IMR-90 (cell line): ENCODE data around the gene EPC1. TPM values are rescaled to one million over a fixed set of nuclear protein-coding genes. Genes with fewer than 3 reads are reported as not detected.

Experiments used
- ATAC-seq: fragments of 200-7000 bp; cut with Tn5 transposase; 2 replicates; pipeline ENCODE4 v1.9.1; 2020; ENCODE audit warnings: low read depth, mild to moderate bottlenecking, moderate library complexity
- BruUV-seq: library from RNA; stranded (reverse); fragments of 400-500 nt; replicated peaks from 2 replicates; lab custom pipeline; 2021; lab: Mats Ljungman, UMichigan
- CTCF ChIA-PET: fragments of 300-600 bp; formaldehyde crosslinking; extraction: SDS; loops from one replicate; lab custom pipeline; 2021; ENCODE audit warnings: antibody characterized with exemption; lab: Yijun Ruan, JAX
- POLR2A ChIA-PET: fragments of 300-600 bp; sonication (Branson Sonifier 250); formaldehyde crosslinking; loops from one replicate; lab custom pipeline; 2022; ENCODE audit warnings: antibody characterized with exemption; ENCODE audit not compliant: unreplicated experiment; lab: Charles Lee
- DNase-seq: peaks from one replicate; pipeline ENCODE4 v3.0.0; 2013
- H2AFZ ChIP-seq: replicated peaks from 2 replicates; pipeline ENCODE3; 2013; ENCODE audit warnings: low read length, mild to moderate bottlenecking; ENCODE audit not compliant: poor library complexity
- H2AK5ac ChIP-seq: 2 replicates; pipeline ENCODE4 v1.6.1; 2013; ENCODE audit warnings: low read depth, low read length, inconsistent platforms
- H2AK9ac ChIP-seq: replicated peaks from 2 replicates; pipeline ENCODE3; 2013; ENCODE audit warnings: mild to moderate bottlenecking, low read depth, low read length, moderate library complexity; ENCODE audit not compliant: poor library complexity
- H2BK120ac ChIP-seq: 2 replicates; pipeline ENCODE4 v1.6.1; 2013; ENCODE audit warnings: low read depth, low read length, inconsistent platforms
- H2BK15ac ChIP-seq: 3 replicates; pipeline ENCODE4 v1.6.1; 2013; ENCODE audit warnings: low read depth, low read length, inconsistent platforms
- H2BK20ac ChIP-seq: 2 replicates; pipeline ENCODE4 v1.6.1; 2013; ENCODE audit warnings: low read depth, mild to moderate bottlenecking, inconsistent platforms, low read length, moderate library complexity
- H2BK5ac ChIP-seq: 2 replicates; pipeline ENCODE4 v1.6.1; 2013; ENCODE audit warnings: mild to moderate bottlenecking, low read depth, low read length, inconsistent platforms; ENCODE audit not compliant: poor library complexity, severe bottlenecking
- H3K14ac ChIP-seq: replicated peaks from 2 replicates; pipeline ENCODE4 v1.6.1; 2013; ENCODE audit warnings: low read depth, low read length, inconsistent platforms
- H3K18ac ChIP-seq: 2 replicates; pipeline ENCODE4 v1.6.1; 2013; ENCODE audit warnings: low read depth, low read length, control low read depth
- H3K23ac ChIP-seq: 2 replicates; pipeline ENCODE4 v1.6.1; 2013; ENCODE audit warnings: low read depth, low read length, inconsistent platforms
- H3K27ac ChIP-seq: 2 replicates; pipeline ENCODE4 v1.5.1; 2013; ENCODE audit warnings: mild to moderate bottlenecking, control low read depth, low read length; ENCODE audit not compliant: insufficient read depth
- H3K27me3 ChIP-seq: 2 replicates; pipeline ENCODE4 v1.6.1; 2013; ENCODE audit warnings: low read length; ENCODE audit not compliant: control insufficient read depth, insufficient read depth
- H3K36me3 ChIP-seq: 2 replicates; pipeline ENCODE4 v1.6.1; 2013; ENCODE audit warnings: low read length, mixed read lengths; ENCODE audit not compliant: control insufficient read depth, insufficient read depth
- H3K4ac ChIP-seq: 2 replicates; pipeline ENCODE4 v1.6.1; 2013; ENCODE audit warnings: low read depth, low read length, inconsistent platforms
- H3K4me1 ChIP-seq: 2 replicates; pipeline ENCODE4 v1.6.1; 2013; ENCODE audit warnings: low read length, mixed read lengths; ENCODE audit not compliant: control insufficient read depth, insufficient read depth
- H3K4me2 ChIP-seq: 2 replicates; pipeline ENCODE4 v1.6.1; 2013; ENCODE audit warnings: low read depth, mild to moderate bottlenecking, control low read depth, low read length, moderate library complexity
- H3K4me3 ChIP-seq: 2 replicates; pipeline ENCODE4 v1.5.1; 2013; ENCODE audit warnings: low read depth, mild to moderate bottlenecking, control low read depth, low read length, moderate library complexity; ENCODE audit not compliant: insufficient read depth
- H3K56ac ChIP-seq: 2 replicates; pipeline ENCODE4 v1.6.1; 2013; ENCODE audit warnings: low read length, inconsistent platforms; ENCODE audit not compliant: insufficient read depth; ENCODE audit errors: extremely low read depth
- H3K79me1 ChIP-seq, 2 experiments: 2 replicates each; pipeline ENCODE4 v1.6.1; 2013; ENCODE audit warnings: low read length in 2 of 2, inconsistent platforms in 1 of 2, low read depth in 1 of 2
- H3K9ac ChIP-seq: 2 replicates; pipeline ENCODE4 v1.6.1; 2013; ENCODE audit warnings: low read depth, low read length, control low read depth
- H3K9me1 ChIP-seq: 2 replicates; pipeline ENCODE4 v1.6.1; 2013; ENCODE audit warnings: low read length, inconsistent platforms; ENCODE audit not compliant: insufficient read depth
- H3K9me3 ChIP-seq: 2 replicates; pipeline ENCODE4 v1.6.1; 2013; ENCODE audit warnings: low read length; ENCODE audit not compliant: control insufficient read depth, insufficient read depth
- H4K20me1 ChIP-seq: 2 replicates; pipeline ENCODE4 v1.6.1; 2013; ENCODE audit warnings: low read length, inconsistent platforms; ENCODE audit not compliant: insufficient read depth
- H4K5ac ChIP-seq: 2 replicates; pipeline ENCODE4 v1.6.1; 2013; ENCODE audit warnings: mild to moderate bottlenecking, low read depth, low read length, control low read depth
- H4K8ac ChIP-seq, 2 experiments: 2 replicates each; pipeline ENCODE4 v1.6.1; 2013; ENCODE audit warnings: low read depth in 2 of 2, low read length in 2 of 2, control low read depth in 1 of 2, inconsistent platforms in 1 of 2
- H4K91ac ChIP-seq: 2 replicates; pipeline ENCODE4 v1.6.1; 2013; ENCODE audit warnings: low read depth, low read length, inconsistent platforms; ENCODE audit not compliant: insufficient read depth
- CHD1 ChIP-seq: IDR thresholded peaks from 2 replicates; pipeline ENCODE4 v1.6.1; 2012; ENCODE audit warnings: low read depth, low read length, improper control_type of control experiment
- CTCF ChIP-seq: conservative IDR thresholded peaks from 2 replicates; pipeline ENCODE4 v1.5.1; 2012; ENCODE audit warnings: mild to moderate bottlenecking, low read depth, low read length, improper control_type of control experiment
- MAZ ChIP-seq: IDR thresholded peaks from 2 replicates; pipeline ENCODE4 v1.6.1; 2012; ENCODE audit warnings: low read depth, mild to moderate bottlenecking, low read length, improper control_type of control experiment, moderate library complexity, borderline replicate concordance
- WGBS, 2 experiments: methylation state at CpG; one replicate each; pipeline versions ENCODE4 v1.1.5 to v1.1.7; 2013; ENCODE audit warnings: missing lambda C conversion rate in 2 of 2; ENCODE audit not compliant: insufficient read length in 1 of 2; ENCODE audit errors: extremely low coverage in 2 of 2; 5-methylcytosine and 5-hydroxymethylcytosine counted together
- dilution Hi-C: fragments of 300-500 bp; cut with HindIII; formaldehyde crosslinking; loops from one replicate; pipeline ENCODE4 v1.14.3; 2018; ENCODE audit warnings: low sequenced_read_pairs; ENCODE audit not compliant: unreplicated experiment
- in situ Hi-C: fragments of 300-500 bp; cut with MboI; formaldehyde crosslinking; loops from 3 replicates; pipeline ENCODE4 v1.14.3; 2019; ENCODE audit warnings: low sequenced_read_pairs, inconsistent platforms, mixed read lengths
- intact Hi-C: fragments of 100-400 bp; cut with micrococcal nuclease; formaldehyde crosslinking; loops from 2 replicates; pipeline ENCODE4 v1.10.0; 2022
- polyA plus RNA-seq, 3 experiments: library from polyadenylated mRNA; depleted of rRNA; stranded (reverse); fragments of >200 nt; gene quantifications; 2 replicates each; pipeline ENCODE4 v1.2.3, GENCODE V29; 2012; ENCODE audit warnings: low replicate concordance in 1 of 3
- total RNA-seq: library from RNA; depleted of rRNA; stranded (reverse); fragments of >200 nt; gene quantifications from 2 replicates; pipeline ENCODE4 v1.2.3, GENCODE V29; 2012

The EPC1 gene
- total and polyA plus RNA-seq, 2 of the 4 experiments (the other 2 are of a cell fraction) = 21.9 to 23.5 TPM

GRCh38 chr10:32329061-32329460, 17.9 kb downstream of the EPC1 start:
- Histone ChIP-seq H2BK20ac (no peak overlapping the region), H3K14ac (no peak overlapping the region), H4K8ac (no peak overlapping the region), H2AK9ac (no peak overlapping the region), H3K27me3 (no peaks in the 10 kb centered on the region), H3K9me3 (no peaks in the 10 kb centered on the region), H3K9ac (no peak overlapping the region), H4K5ac (no peak overlapping the region), H2AFZ (no peak overlapping the region), H3K4me3 (no peak overlapping the region), H3K27ac (no peak overlapping the region), H3K4me2 (no peak overlapping the region), H3K23ac (no peak overlapping the region), H3K56ac (no peak overlapping the region), H2BK15ac (no peak overlapping the region), H4K91ac (no peak overlapping the region), H2BK5ac (no peak overlapping the region), H2BK120ac (no peak overlapping the region), H3K9me1 (peaks cover 25% of the 10 kb centered on the region), H3K79me1 (peaks cover 0 to 70% of the 10 kb centered on the region in 2 experiments; a peak in 2 of 4 replicates), H3K18ac (no peak overlapping the region), H3K4me1 (peaks cover 7% of the 10 kb centered on the region), H4K20me1 (peaks cover 88% of the 10 kb centered on the region), H3K36me3 (peaks cover 5% of the 10 kb centered on the region; the same call in 1 of the 2 replicates), H3K4ac (no peak overlapping the region), H2AK5ac (no peak overlapping the region)
- ChIA-PET CTCF (no interaction called here), POLR2A (no interaction called here)
- intact Hi-C loops (loop anchor here (5.0 kb wide), 1 partner anchor 37 kb away; no protein-coding TSS in a partner anchor), dilution Hi-C loops (no loop called here), in situ Hi-C loops (no loop called here)
- WGBS, 2 experiments = no CpG with 5 or more reads among the region's 1 CpG
- BruUV-seq = no TSS peak
- TF ChIP-seq CHD1 (no peak), MAZ (no peak), CTCF (no peak)
- ATAC-seq (no peak), DNase-seq (no peak)
